ENCODE results near the gene CAMTA1. TPM values are rescaled to one million over a fixed set of nuclear protein-coding genes. Genes with fewer than 3 reads are reported as not detected.

Gene CAMTA1
- total and polyA plus RNA-seq, 12 donors = 123 to 265 (median 142) TPM

DNA sequence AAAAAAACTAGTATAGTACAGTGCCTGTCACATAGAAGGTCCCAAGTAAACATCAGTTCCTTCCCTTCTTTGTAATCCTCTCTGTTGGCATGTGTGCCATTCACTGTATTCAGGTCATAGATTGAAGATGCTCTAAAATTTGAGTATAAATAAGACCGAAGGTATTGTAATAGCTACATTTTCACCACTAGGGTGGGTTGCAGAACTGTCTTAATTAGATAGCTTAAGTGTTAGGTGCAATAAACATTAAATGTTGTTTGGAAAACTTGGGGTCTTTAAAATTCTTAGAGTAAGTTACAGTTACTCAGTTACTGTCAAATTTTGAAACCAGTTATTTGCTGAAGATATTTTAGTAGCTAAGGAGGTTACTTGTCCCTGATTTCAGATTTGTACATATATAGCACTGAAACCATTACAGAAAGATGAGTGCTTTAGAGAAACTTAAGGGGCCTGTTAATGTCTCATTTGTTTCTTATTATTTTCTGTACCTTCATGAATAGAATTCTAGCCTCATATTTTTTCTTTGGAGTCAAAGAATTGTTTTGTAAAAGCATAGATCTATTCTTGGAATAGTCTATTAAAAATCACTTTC, 1023.1 kb downstream of the CAMTA1 start:
- H3K27ac ChIP-seq = no peak overlapping the region
- H3K4me1 ChIP-seq = no peaks in the 10 kb centered on the region
- no peaks in the 10 kb centered on the region for H3K27me3 ChIP-seq
- DNase-seq (no peak), ATAC-seq (no peak)
- TF ChIP-seq, protein P1, sequence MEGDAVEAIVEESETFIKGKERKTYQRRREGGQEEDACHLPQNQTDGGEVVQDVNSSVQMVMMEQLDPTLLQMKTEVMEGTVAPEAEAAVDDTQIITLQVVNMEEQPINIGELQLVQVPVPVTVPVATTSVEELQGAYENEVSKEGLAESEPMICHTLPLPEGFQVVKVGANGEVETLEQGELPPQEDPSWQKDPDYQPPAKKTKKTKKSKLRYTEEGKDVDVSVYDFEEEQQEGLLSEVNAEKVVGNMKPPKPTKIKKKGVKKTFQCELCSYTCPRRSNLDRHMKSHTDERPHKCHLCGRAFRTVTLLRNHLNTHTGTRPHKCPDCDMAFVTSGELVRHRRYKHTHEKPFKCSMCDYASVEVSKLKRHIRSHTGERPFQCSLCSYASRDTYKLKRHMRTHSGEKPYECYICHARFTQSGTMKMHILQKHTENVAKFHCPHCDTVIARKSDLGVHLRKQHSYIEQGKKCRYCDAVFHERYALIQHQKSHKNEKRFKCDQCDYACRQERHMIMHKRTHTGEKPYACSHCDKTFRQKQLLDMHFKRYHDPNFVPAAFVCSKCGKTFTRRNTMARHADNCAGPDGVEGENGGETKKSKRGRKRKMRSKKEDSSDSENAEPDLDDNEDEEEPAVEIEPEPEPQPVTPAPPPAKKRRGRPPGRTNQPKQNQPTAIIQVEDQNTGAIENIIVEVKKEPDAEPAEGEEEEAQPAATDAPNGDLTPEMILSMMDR (IDR thresholded peaks at IDR 0.05) = peak in 7 of 9 donors; percentile 28 to 55 (median 39)
- H3K36me3 ChIP-seq = peaks cover 0 to 100% (median 80%) of the 10 kb centered on the region in 9 donors
- 31 to 40% methylated on average over 1 of the region's 1 CpG for WGBS, 2 donors
- no peak overlapping the region for H3K4me3 ChIP-seq
- intact Hi-C loops (cut with DNase I) = no loop called here
- peaks cover 0 to 8% (median 3%) of the 10 kb centered on the region in 11 donors for H3K9me3 ChIP-seq

DNA sequence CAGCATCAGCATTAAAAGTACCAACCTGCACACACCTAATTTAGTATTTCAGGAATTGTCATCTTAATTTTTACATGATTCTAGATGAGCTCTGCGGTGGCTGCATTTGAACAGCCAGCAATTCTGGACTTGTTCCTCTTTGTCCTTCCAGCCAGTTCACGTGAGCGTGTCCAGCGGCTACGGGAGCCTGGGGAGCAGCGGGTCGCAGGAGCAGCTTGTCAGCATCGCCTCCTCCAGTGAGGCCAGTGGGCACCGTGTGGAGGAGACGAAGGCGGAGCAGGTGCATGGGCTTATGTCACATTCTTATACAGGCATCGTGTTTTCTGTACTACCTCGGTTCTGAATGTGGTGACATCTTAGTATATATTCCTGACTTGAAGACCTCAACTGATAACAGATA, 1024.5 kb downstream of the CAMTA1 start:
- peaks cover 0 to 100% (median 83%) of the 10 kb centered on the region in 9 donors for H3K36me3 ChIP-seq
- no peak overlapping the region for H3K4me3 ChIP-seq
- H3K27me3 ChIP-seq = no peaks in the 10 kb centered on the region
- WGBS, 2 donors = 94 to 96% methylated on average over 13 of the region's 13 CpGs
- no peaks in the 10 kb centered on the region for H3K4me1 ChIP-seq
- TF ChIP-seq, protein P1 (IDR thresholded peaks at IDR 0.05) = no peak
- H3K9me3 ChIP-seq = peaks cover 0 to 17% (median 9%) of the 10 kb centered on the region in 11 donors
- no peak overlapping the region for H3K27ac ChIP-seq
- no peak for DNase-seq
- intact Hi-C loops (cut with DNase I) = loop anchor here in 1 of 10 donors (10.0 kb wide), 1 partner anchor 95 kb away; no protein-coding TSS in a partner anchor
- no peak for ATAC-seq

DNA sequence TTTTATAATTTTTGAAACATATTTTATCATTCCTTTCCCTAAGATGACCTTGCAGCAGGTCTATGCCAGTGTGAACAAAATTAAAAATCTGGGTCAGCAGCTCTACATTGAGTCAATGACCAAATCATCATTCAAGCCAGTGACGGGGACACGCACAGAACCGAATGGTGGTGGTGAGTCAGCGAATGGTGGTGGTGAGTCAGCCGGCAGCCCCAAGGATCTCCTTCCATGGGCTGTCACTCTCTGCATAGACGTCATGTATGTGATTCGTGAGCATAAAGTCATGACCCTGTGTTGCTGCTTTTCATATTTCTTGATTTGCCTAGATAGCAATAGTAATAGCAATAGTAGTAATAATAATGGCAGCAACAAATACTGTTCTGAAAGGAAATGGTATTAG, 1025.1 kb downstream of the CAMTA1 start:
- no peak for ATAC-seq
- Histone ChIP-seq H3K27me3 (no peaks in the 10 kb centered on the region), H3K4me1 (no peaks in the 10 kb centered on the region), H3K27ac (no peak overlapping the region), H3K9me3 (peaks cover 0 to 17% (median 9%) of the 10 kb centered on the region in 11 donors), H3K4me3 (no peak overlapping the region), H3K36me3 (peaks cover 0 to 100% (median 76%) of the 10 kb centered on the region in 9 donors)
- no peak for DNase-seq
- TF ChIP-seq, protein P1 (IDR thresholded peaks at IDR 0.05) = no peak
- WGBS, 2 donors = 91 to 95% methylated on average over 7 of the region's 7 CpGs
- intact Hi-C loops (cut with DNase I) = loop anchor here in 1 of 10 donors (10.0 kb wide), 1 partner anchor 94 kb away; no protein-coding TSS in a partner anchor

DNA sequence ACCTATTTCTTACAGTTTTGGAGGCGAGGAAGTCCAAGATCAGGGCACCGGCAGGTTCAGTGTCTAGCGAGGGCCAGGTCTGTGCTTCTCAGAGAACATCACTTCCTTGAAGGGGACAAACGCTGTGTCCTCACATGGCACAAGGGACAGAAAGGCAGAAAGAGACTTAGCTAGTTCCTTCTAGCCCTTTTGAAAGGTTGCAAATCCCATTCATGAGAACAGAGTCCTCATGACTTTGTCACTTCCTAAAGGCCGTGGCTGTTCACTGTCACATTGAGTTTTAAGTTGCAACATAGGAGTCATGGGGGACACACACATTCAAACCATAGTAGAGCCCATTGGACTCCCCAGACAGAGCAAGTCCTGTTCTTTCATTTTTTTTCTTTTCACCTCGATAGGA, 1026.2 kb downstream of the CAMTA1 start:
- no peak overlapping the region for H3K4me3 ChIP-seq
- 93 to 95% methylated on average over 6 of the region's 6 CpGs for WGBS, 2 donors
- no peaks in the 10 kb centered on the region for H3K4me1 ChIP-seq
- H3K9me3 ChIP-seq = peaks cover 0 to 17% (median 9%) of the 10 kb centered on the region in 11 donors
- intact Hi-C loops (cut with DNase I) = loop anchor here in 1 of 10 donors (10.0 kb wide), 1 partner anchor 93 kb away; no protein-coding TSS in a partner anchor
- H3K27ac ChIP-seq = no peak overlapping the region
- no peak for ATAC-seq
- TF ChIP-seq, protein P1 (IDR thresholded peaks at IDR 0.05) = no peak
- H3K27me3 ChIP-seq = no peaks in the 10 kb centered on the region
- no peak for DNase-seq
- peaks cover 0 to 100% (median 65%) of the 10 kb centered on the region in 9 donors for H3K36me3 ChIP-seq
